Neural progenitor cell (in vitro differentiated cells): ENCODE data around the gene ATP11A. TPM values are rescaled to one million over a fixed set of nuclear protein-coding genes. Genes with fewer than 3 reads are reported as not detected.

ENCODE experiments used
- DNase-seq: peaks from one replicate; pipeline ENCODE4 v3.0.0-alpha.2; 2016; ENCODE audit warnings: low spot score
- H2AFZ ChIP-seq: fragments of 200-600 bp; sonication (generic); replicated peaks from 2 replicates; pipeline ENCODE4 v1.6.1; 2016; ENCODE audit warnings: antibody characterized with exemption
- H3F3A ChIP-seq: fragments of 200-600 bp; sonication (generic); 2 replicates; pipeline ENCODE4 v1.6.1; 2016; ENCODE audit warnings: antibody characterized with exemption, low read depth
- H3K27ac ChIP-seq: fragments of 200-600 bp; sonication (generic); 2 replicates; pipeline ENCODE4 v1.5.1; 2016; ENCODE audit warnings: mild to moderate bottlenecking
- H3K27me3 ChIP-seq: fragments of 200-600 bp; sonication (generic); 2 replicates; pipeline ENCODE4 v1.6.1; 2016; ENCODE audit warnings: mild to moderate bottlenecking, moderate library complexity
- H3K36me3 ChIP-seq: fragments of 200-600 bp; sonication (generic); 2 replicates; pipeline ENCODE4 v1.5.1; 2016
- H3K4me1 ChIP-seq: fragments of 200-600 bp; sonication (generic); 2 replicates; pipeline ENCODE4 v1.6.1; 2016; ENCODE audit warnings: mixed run types
- H3K4me2 ChIP-seq: fragments of 200-600 bp; sonication (generic); 2 replicates; pipeline ENCODE4 v1.6.1; 2016
- H3K4me3 ChIP-seq: fragments of 200-600 bp; sonication (generic); 2 replicates; pipeline ENCODE4 v1.5.1; 2016
- H3K79me2 ChIP-seq: fragments of 200-600 bp; sonication (generic); 2 replicates; pipeline ENCODE4 v1.6.1; 2016; ENCODE audit warnings: low read depth
- H3K9ac ChIP-seq: fragments of 200-600 bp; sonication (generic); 2 replicates; pipeline ENCODE4 v1.6.1; 2016
- H3K9me3 ChIP-seq: fragments of 200-600 bp; sonication (generic); 2 replicates; pipeline ENCODE4 v1.5.1; 2016; ENCODE audit warnings: low read depth
- H4K20me1 ChIP-seq: fragments of 200-600 bp; sonication (generic); 2 replicates; pipeline ENCODE4 v1.6.1; 2016; ENCODE audit warnings: low read depth
- H3K27ac Mint-ChIP-seq: 3 replicates; pipeline ENCODE4 v1.8.0; 2021; ENCODE audit warnings: mixed read lengths
- H3K27me3 Mint-ChIP-seq: 2 replicates; pipeline ENCODE4 v1.8.0; 2022; ENCODE audit warnings: low read depth, mild to moderate bottlenecking, inconsistent platforms, moderate library complexity, mixed read lengths; ENCODE audit not compliant: insufficient read depth
- H3K36me3 Mint-ChIP-seq: 3 replicates; pipeline ENCODE4 v1.8.0; 2021; ENCODE audit warnings: mixed read lengths
- H3K4me1 Mint-ChIP-seq: 3 replicates; pipeline ENCODE4 v1.8.0; 2021; ENCODE audit warnings: mixed read lengths
- H3K4me3 Mint-ChIP-seq: 3 replicates; pipeline ENCODE4 v1.8.0; 2021; ENCODE audit warnings: mild to moderate bottlenecking, moderate library complexity, mixed read lengths
- H3K9me3 Mint-ChIP-seq: 3 replicates; pipeline ENCODE4 v1.8.0; 2020; ENCODE audit warnings: mixed read lengths
- CTCF ChIP-seq: fragments of 200-600 bp; sonication (generic); IDR thresholded peaks from 2 replicates; pipeline ENCODE4 v1.5.1; 2017; ENCODE audit warnings: antibody characterized with exemption, mild to moderate bottlenecking
- EZH2 ChIP-seq: fragments of 200-600 bp; sonication (generic); IDR thresholded peaks from 2 replicates; pipeline ENCODE4 v1.6.1; 2017; ENCODE audit warnings: antibody characterized with exemption, mild to moderate bottlenecking, moderate library complexity
- EZH2phosphoT487 ChIP-seq: fragments of 200-600 bp; sonication (generic); IDR thresholded peaks from 2 replicates; pipeline ENCODE4 v1.6.1; 2017; ENCODE audit warnings: antibody characterized with exemption
- total RNA-seq: library from RNA; depleted of rRNA; stranded (reverse); fragments of >200 nt; gene quantifications from 2 replicates; pipeline ENCODE4 v1.2.3, GENCODE V29; 2015; ENCODE audit warnings: low replicate concordance

ATP11A gene
- total RNA-seq, 1 donor from 2014 or later: 12.6 TPM

GRCh38 chr13:112747256-112747655 lies 57.4 kb downstream of the ATP11A start:
- Histone ChIP-seq H3K9me3 (no peaks in the 10 kb centered on the region), H3K27me3 (no peaks in the 10 kb centered on the region), H3K9ac (no peak overlapping the region), H4K20me1 (peaks cover 33% of the 10 kb centered on the region), H3K4me2 (no peak overlapping the region), H3K27ac (no peak overlapping the region), H3K4me1 (peaks cover 3% of the 10 kb centered on the region), H2AFZ (no peak overlapping the region), H3K79me2 (peaks cover 50% of the 10 kb centered on the region), H3K4me3 (no peak overlapping the region), H3F3A (no peaks in the 10 kb centered on the region), H3K36me3 (no peaks in the 10 kb centered on the region)
- peaks cover 35% of the 10 kb centered on the region for H3K4me1 Mint-ChIP-seq
- DNase-seq: no peak
- peaks cover 4% of the 10 kb centered on the region for H3K27me3 Mint-ChIP-seq
- H3K9me3 Mint-ChIP-seq: no peaks in the 10 kb centered on the region
- H3K4me3 Mint-ChIP-seq: no peak overlapping the region
- no peak overlapping the region for H3K27ac Mint-ChIP-seq
- peaks cover 2% of the 10 kb centered on the region for H3K36me3 Mint-ChIP-seq
- no peak for TF ChIP-seq CTCF
- no peak for TF ChIP-seq EZH2phosphoT487
- TF ChIP-seq EZH2: no peak

- Histone ChIP-seq H3K4me3 (no peak overlapping the region), H2AFZ (no peak overlapping the region), H3K9me3 (no peaks in the 10 kb centered on the region), H3K36me3 (no peaks in the 10 kb centered on the region), H3F3A (no peaks in the 10 kb centered on the region), H3K4me1 (no peaks in the 10 kb centered on the region), H3K4me2 (no peak overlapping the region), H3K27ac (no peak overlapping the region), H3K27me3 (no peaks in the 10 kb centered on the region), H3K9ac (no peak overlapping the region), H3K79me2 (peaks cover 54% of the 10 kb centered on the region), H4K20me1 (peaks cover 15% of the 10 kb centered on the region)
- DNase-seq: no peak
- Mint-ChIP-seq H3K27me3 (peaks cover 4% of the 10 kb centered on the region), H3K27ac (no peak overlapping the region), H3K4me3 (no peak overlapping the region), H3K4me1 (peaks cover 32% of the 10 kb centered on the region), H3K9me3 (no peaks in the 10 kb centered on the region), H3K36me3 (peaks cover 2% of the 10 kb centered on the region)
- no peak for TF ChIP-seq EZH2
- TF ChIP-seq EZH2phosphoT487: no peak
- no peak for TF ChIP-seq CTCF
Observed at GRCh38 chr13:112748947-112749735, 59.3 kb downstream of the ATP11A start.

- no peak overlapping the region for H3K4me3 Mint-ChIP-seq
- H3K27me3 Mint-ChIP-seq: peaks cover 4% of the 10 kb centered on the region
- peaks cover 6% of the 10 kb centered on the region for H3K36me3 Mint-ChIP-seq
- TF ChIP-seq EZH2phosphoT487 (no peak), CTCF (no peak), EZH2 (no peak)
- H3K79me2 ChIP-seq: peaks cover 43% of the 10 kb centered on the region
- H3K27me3 ChIP-seq: no peaks in the 10 kb centered on the region
- no peaks in the 10 kb centered on the region for H3K4me1 ChIP-seq
- no peak overlapping the region for H3K4me3 ChIP-seq
- no peaks in the 10 kb centered on the region for H3K9me3 Mint-ChIP-seq
- H3K4me2 ChIP-seq: no peak overlapping the region
- H3K9me3 ChIP-seq: no peaks in the 10 kb centered on the region
- peaks cover 8% of the 10 kb centered on the region for H4K20me1 ChIP-seq
- no peaks in the 10 kb centered on the region for H3K36me3 ChIP-seq
- no peaks in the 10 kb centered on the region for H3F3A ChIP-seq
- peak overlapping the region; percentile 35 for H3K27ac Mint-ChIP-seq
- H2AFZ ChIP-seq: no peak overlapping the region
- H3K27ac ChIP-seq: no peak overlapping the region
- H3K4me1 Mint-ChIP-seq: peaks cover 34% of the 10 kb centered on the region
- DNase-seq: no peak
- H3K9ac ChIP-seq: no peak overlapping the region
Observed at GRCh38 chr13:112750570-112750969, 60.7 kb downstream of the ATP11A start.
